ENCODE results near the gene CHKA. TPM values are rescaled to one million over a fixed set of nuclear protein-coding genes. Genes with fewer than 3 reads are reported as not detected.

The CHKA gene
- total and polyA plus RNA-seq, 4 donors = 58.5 to 112 (median 77.1) TPM

DNA sequence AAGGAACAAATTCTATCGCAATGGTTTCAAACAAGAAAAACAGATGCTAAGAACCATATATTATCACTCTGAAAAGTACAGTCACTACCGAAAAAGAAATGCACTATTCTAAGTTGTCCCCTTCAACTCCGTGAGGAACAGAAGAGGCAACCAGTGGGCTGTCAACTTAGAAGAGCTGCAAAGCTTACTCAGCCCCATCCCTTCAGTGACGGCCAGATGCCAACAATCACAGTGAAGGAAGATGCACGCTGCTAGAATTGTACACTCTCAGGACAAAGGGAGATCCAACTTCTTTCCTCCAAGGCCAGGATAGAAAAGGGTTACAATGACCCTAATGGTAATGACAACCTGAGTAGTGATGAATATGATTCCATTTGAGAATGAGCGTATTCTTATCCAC is 38.5 kb upstream of the CHKA start:
- H3K36me3 ChIP-seq (ENCODE audit: control insufficient read depth, insufficient read depth, low read length) = peaks cover 31% of the 10 kb centered on the region
- no peaks in the 10 kb centered on the region for H3K9me3 ChIP-seq (ENCODE audit: control insufficient read depth, insufficient read depth, low read length)
- peaks cover 9% of the 10 kb centered on the region for H3K4me1 ChIP-seq (ENCODE audit: control insufficient read depth, insufficient read depth, low read length)
- WGBS (ENCODE audit: insufficient coverage) = no CpG with 5 or more reads among the region's 6 CpGs
- H3K27me3 ChIP-seq (ENCODE audit: control insufficient read depth, insufficient read depth, low read length) = no peaks in the 10 kb centered on the region
- DNase-seq (ENCODE audit: low read depth in 4 of 6, low spot score in 6 of 6) = peak in 1 of 6 donors; percentile 27
- H3K4me3 ChIP-seq (ENCODE audit: low read depth, low read length) = no peak overlapping the region
- no peak overlapping the region for H3K27ac ChIP-seq (ENCODE audit: low read depth, low read length)

DNA sequence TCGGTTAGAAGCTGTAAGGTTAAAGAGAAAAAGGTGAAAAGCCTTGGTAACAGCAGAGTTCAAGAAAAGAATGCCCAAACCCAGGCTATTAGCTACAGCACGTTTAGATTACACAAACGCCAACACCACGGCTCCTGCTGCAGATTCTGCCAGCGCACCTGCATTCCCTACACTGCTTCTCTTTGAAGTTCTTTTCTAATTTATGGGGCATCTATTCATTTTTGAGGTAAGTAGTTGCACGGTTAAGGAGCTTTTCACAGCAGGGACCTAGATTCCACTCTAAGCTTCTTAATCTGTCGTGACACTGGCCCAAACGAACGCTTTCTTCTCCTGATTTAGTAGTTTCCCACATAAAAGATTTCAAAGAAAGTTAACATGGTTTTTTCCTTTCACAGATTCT is 38.0 kb upstream of the CHKA start:
- Histone ChIP-seq H3K27ac (ENCODE audit: low read depth, low read length) (no peak overlapping the region), H3K4me3 (ENCODE audit: low read depth, low read length) (no peak overlapping the region), H3K36me3 (ENCODE audit: control insufficient read depth, insufficient read depth, low read length) (peaks cover 31% of the 10 kb centered on the region), H3K9me3 (ENCODE audit: control insufficient read depth, insufficient read depth, low read length) (no peaks in the 10 kb centered on the region), H3K4me1 (ENCODE audit: control insufficient read depth, insufficient read depth, low read length) (peaks cover 9% of the 10 kb centered on the region), H3K27me3 (ENCODE audit: control insufficient read depth, insufficient read depth, low read length) (no peaks in the 10 kb centered on the region)
- DNase-seq (ENCODE audit: low read depth in 4 of 6, low spot score in 6 of 6) = peak in 2 of 6 donors; percentile 26 to 45
- no CpG with 5 or more reads among the region's 9 CpGs for WGBS (ENCODE audit: insufficient coverage)

- Histone ChIP-seq H3K4me3 (ENCODE audit: low read depth, low read length) (no peak overlapping the region), H3K27ac (ENCODE audit: low read depth, low read length) (no peak overlapping the region), H3K27me3 (ENCODE audit: control insufficient read depth, insufficient read depth, low read length) (no peaks in the 10 kb centered on the region), H3K36me3 (ENCODE audit: control insufficient read depth, insufficient read depth, low read length) (peaks cover 28% of the 10 kb centered on the region), H3K4me1 (ENCODE audit: control insufficient read depth, insufficient read depth, low read length) (peaks cover 9% of the 10 kb centered on the region), H3K9me3 (ENCODE audit: control insufficient read depth, insufficient read depth, low read length) (no peaks in the 10 kb centered on the region)
- DNase-seq (ENCODE audit: low read depth in 4 of 6, low spot score in 6 of 6) = no peak
- 90% methylated on average over 13 of the region's 14 CpGs for WGBS (ENCODE audit: insufficient coverage)
Measured at GRCh38 chr11:68158580-68158979, 37.4 kb upstream of the CHKA start.

DNA sequence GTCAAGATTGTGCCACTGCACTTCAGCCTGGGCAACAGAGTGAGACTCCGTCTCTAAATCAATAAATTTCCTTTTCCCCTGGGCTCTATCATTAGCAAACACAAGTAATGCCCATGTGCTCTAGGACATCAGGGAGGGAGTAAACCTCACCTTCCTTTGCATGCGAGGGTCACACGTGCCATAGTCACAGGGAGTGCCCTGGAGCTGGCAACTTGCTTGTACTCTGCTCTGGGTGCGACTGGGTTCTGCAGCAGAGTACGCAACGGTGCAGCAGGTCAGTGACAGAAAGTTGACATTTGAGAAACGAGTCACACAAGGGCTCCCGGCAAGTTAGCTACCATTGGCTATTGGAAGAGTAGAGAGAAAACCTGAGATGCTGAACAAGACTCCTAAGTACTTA is 32.6 kb upstream of the CHKA start:
- WGBS (ENCODE audit: insufficient coverage) = 92% methylated on average over 8 of the region's 8 CpGs
- Histone ChIP-seq H3K9me3 (ENCODE audit: control insufficient read depth, insufficient read depth, low read length) (no peaks in the 10 kb centered on the region), H3K36me3 (ENCODE audit: control insufficient read depth, insufficient read depth, low read length) (peaks cover 16% of the 10 kb centered on the region), H3K4me1 (ENCODE audit: control insufficient read depth, insufficient read depth, low read length) (peaks cover 4% of the 10 kb centered on the region), H3K27ac (ENCODE audit: low read depth, low read length) (no peak overlapping the region), H3K27me3 (ENCODE audit: control insufficient read depth, insufficient read depth, low read length) (no peaks in the 10 kb centered on the region), H3K4me3 (ENCODE audit: low read depth, low read length) (no peak overlapping the region)
- no peak for DNase-seq (ENCODE audit: low read depth in 4 of 6, low spot score in 6 of 6)

DNA sequence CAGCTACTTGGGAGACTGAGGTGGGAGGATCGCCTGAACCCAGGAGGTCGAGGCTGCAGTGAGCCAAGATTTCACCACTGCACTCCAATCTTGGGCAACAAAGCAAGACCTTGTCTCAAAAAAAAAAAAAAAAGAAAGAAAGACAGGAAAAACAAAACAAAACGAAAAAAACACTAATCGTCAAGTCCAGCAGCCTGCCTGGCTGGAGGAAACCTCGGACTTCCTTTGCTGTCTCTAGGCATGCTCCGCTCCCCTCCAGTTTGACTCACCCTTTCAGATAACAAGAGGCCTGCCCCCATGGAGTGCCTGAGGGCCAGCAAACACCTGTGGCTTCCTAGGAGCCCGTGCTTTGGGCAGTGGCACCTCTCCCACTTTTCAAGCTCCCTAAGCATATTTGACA is 28.8 kb upstream of the CHKA start:
- no peak for DNase-seq (ENCODE audit: low read depth in 4 of 6, low spot score in 6 of 6)
- 58% methylated on average over 4 of the region's 7 CpGs for WGBS (ENCODE audit: insufficient coverage)
- H3K36me3 ChIP-seq (ENCODE audit: control insufficient read depth, insufficient read depth, low read length) = no peaks in the 10 kb centered on the region
- H3K9me3 ChIP-seq (ENCODE audit: control insufficient read depth, insufficient read depth, low read length) = no peaks in the 10 kb centered on the region
- no peak overlapping the region for H3K27ac ChIP-seq (ENCODE audit: low read depth, low read length)
- peaks cover 25% of the 10 kb centered on the region for H3K4me1 ChIP-seq (ENCODE audit: control insufficient read depth, insufficient read depth, low read length)
- H3K4me3 ChIP-seq (ENCODE audit: low read depth, low read length) = no peak overlapping the region
- H3K27me3 ChIP-seq (ENCODE audit: control insufficient read depth, insufficient read depth, low read length) = no peaks in the 10 kb centered on the region

GRCh38 chr11:68149417-68149816 is 28.2 kb upstream of the CHKA start:
- no peak overlapping the region for H3K27ac ChIP-seq (ENCODE audit: low read depth, low read length)
- no peak for DNase-seq (ENCODE audit: low read depth in 4 of 6, low spot score in 6 of 6)
- H3K4me1 ChIP-seq (ENCODE audit: control insufficient read depth, insufficient read depth, low read length) = peaks cover 25% of the 10 kb centered on the region
- H3K9me3 ChIP-seq (ENCODE audit: control insufficient read depth, insufficient read depth, low read length) = no peaks in the 10 kb centered on the region
- H3K27me3 ChIP-seq (ENCODE audit: control insufficient read depth, insufficient read depth, low read length) = no peaks in the 10 kb centered on the region
- 88% methylated on average over 5 of the region's 6 CpGs for WGBS (ENCODE audit: insufficient coverage)
- H3K4me3 ChIP-seq (ENCODE audit: low read depth, low read length) = no peak overlapping the region
- H3K36me3 ChIP-seq (ENCODE audit: control insufficient read depth, insufficient read depth, low read length) = no peaks in the 10 kb centered on the region

DNA sequence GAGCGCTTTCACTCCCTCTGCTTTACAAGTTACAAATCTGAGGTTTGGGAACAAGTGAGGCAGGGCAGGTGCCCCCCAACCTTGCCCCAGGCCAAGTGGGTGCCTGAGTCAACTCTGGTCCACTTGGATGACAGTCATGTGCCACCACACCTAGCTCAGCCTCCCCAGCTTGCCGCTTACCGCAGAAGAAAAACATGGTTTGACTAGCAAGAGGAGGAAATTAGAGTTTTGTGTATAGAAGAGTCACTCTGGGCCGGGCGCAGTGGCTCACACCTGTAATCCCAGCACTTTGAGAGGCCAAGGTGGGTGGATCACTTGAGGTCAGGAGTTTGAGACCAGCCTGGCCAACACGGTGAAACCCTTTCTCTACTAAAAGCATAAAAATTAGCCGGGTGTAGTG is 27.7 kb upstream of the CHKA start:
- peaks cover 25% of the 10 kb centered on the region for H3K4me1 ChIP-seq (ENCODE audit: control insufficient read depth, insufficient read depth, low read length)
- no peaks in the 10 kb centered on the region for H3K27me3 ChIP-seq (ENCODE audit: control insufficient read depth, insufficient read depth, low read length)
- 91% methylated on average over 3 of the region's 7 CpGs for WGBS (ENCODE audit: insufficient coverage)
- H3K9me3 ChIP-seq (ENCODE audit: control insufficient read depth, insufficient read depth, low read length) = no peaks in the 10 kb centered on the region
- H3K36me3 ChIP-seq (ENCODE audit: control insufficient read depth, insufficient read depth, low read length) = no peaks in the 10 kb centered on the region
- H3K4me3 ChIP-seq (ENCODE audit: low read depth, low read length) = no peak overlapping the region
- H3K27ac ChIP-seq (ENCODE audit: low read depth, low read length) = no peak overlapping the region
- no peak for DNase-seq (ENCODE audit: low read depth in 4 of 6, low spot score in 6 of 6)

GRCh38 chr11:68148071-68148805 is 27.1 kb upstream of the CHKA start:
- no peak for DNase-seq (ENCODE audit: low read depth in 4 of 6, low spot score in 6 of 6)
- Histone ChIP-seq H3K36me3 (ENCODE audit: control insufficient read depth, insufficient read depth, low read length) (no peaks in the 10 kb centered on the region), H3K27me3 (ENCODE audit: control insufficient read depth, insufficient read depth, low read length) (no peaks in the 10 kb centered on the region), H3K4me3 (ENCODE audit: low read depth, low read length) (no peak overlapping the region), H3K4me1 (ENCODE audit: control insufficient read depth, insufficient read depth, low read length) (peaks cover 25% of the 10 kb centered on the region), H3K27ac (ENCODE audit: low read depth, low read length) (no peak overlapping the region), H3K9me3 (ENCODE audit: control insufficient read depth, insufficient read depth, low read length) (no peaks in the 10 kb centered on the region)
- WGBS (ENCODE audit: insufficient coverage) = 87% methylated on average over 16 of the region's 18 CpGs

DNA sequence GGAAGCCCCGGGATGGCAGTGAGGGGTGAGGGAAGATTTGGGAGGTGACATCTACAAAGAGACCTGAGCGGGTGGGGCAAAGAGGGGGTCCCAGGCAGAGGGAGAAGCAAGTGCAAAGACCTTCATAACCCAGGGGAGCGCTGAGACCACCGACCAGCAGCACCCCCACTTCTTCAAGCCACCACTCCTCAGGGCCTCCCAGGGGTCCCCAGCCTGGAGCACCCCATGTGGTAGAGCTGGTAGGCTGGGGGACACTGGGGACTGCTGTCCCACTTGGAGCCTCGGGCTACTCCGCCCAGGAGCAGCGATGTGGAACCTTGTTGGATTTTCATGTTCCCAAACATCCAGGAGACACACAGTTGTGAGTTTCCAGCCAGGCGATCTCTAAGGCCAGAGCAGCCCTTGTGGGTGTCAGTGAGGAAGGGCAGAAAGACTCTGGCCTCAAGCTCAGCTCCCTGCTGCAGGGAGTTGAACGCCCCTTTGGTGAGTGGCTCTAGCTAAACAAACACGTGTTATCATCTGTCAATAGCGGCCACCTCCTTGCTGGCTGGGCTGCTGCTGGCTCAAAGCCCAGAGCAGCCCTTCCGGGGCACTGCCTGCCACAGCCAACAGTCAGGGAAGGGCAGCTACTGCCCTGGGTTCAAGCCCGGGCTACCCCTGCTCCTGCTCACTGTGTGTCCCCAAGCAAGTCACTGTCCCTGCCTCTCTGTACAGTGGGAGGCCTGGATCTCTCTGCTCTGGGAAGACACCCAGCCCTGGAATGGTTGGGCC is 25.7 kb upstream of the CHKA start:
- Histone ChIP-seq H3K9me3 (ENCODE audit: control insufficient read depth, insufficient read depth, low read length) (no peaks in the 10 kb centered on the region), H3K27ac (ENCODE audit: low read depth, low read length) (no peak overlapping the region), H3K27me3 (ENCODE audit: control insufficient read depth, insufficient read depth, low read length) (no peaks in the 10 kb centered on the region), H3K4me3 (ENCODE audit: low read depth, low read length) (no peak overlapping the region), H3K4me1 (ENCODE audit: control insufficient read depth, insufficient read depth, low read length) (peaks cover 37% of the 10 kb centered on the region), H3K36me3 (ENCODE audit: control insufficient read depth, insufficient read depth, low read length) (no peaks in the 10 kb centered on the region)
- 40% methylated on average over 9 of the region's 13 CpGs for WGBS (ENCODE audit: insufficient coverage)
- peak in 2 of 6 donors; percentile 59 to 60 for DNase-seq (ENCODE audit: low read depth in 4 of 6, low spot score in 6 of 6)

All from spinal cord (tissue), 10 donors.